ENCODE results near the gene EML4.
"Not testable (repeated sequence)": the region's sequence is repeated elsewhere in the genome, so short reads cannot be mapped to it uniquely, and the experiment has no call there.

The EML4 gene

DNA sequence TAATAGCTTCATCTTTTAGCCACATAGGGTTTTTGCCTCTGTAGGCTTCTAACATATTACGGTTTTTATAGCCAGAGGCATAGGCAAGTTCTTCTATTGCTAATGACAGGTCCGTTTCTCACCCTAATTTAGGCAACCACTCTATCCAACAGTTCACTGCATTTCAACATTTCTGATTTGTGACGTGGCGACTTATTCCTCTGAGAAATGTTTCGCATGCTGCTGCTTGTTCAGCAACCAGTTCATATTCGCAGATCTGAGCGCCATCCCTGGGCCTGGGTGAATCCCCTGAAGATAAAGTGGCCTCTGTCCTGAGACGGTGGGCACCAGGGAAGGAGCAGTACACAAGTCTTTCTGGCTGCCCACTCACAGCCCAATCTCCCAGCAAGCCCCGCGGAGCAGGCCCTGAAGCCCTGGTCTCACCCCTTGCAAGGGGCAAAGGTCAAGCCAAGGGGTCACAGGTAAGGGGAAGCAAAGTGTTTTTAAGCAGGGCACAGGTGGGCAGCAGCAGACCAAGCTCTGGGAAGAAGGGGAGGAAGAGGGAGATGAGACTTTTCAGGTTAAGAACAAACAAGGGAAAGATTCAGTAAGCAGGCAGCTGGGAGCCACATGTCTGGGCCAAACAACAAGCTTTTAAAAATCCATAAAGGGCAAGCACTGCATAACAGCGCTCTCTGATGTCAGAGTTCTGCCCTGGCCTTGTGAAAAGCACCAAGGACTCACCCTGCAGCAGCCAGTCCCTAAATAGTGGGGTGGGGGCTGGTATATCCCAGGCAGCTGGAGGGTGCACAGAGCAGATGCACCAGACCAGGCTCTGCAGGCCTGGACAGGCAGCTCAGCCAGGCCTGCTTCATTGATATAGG lies 202.7 kb downstream of the EML4 start:
- TF ChIP-seq, protein P1, sequence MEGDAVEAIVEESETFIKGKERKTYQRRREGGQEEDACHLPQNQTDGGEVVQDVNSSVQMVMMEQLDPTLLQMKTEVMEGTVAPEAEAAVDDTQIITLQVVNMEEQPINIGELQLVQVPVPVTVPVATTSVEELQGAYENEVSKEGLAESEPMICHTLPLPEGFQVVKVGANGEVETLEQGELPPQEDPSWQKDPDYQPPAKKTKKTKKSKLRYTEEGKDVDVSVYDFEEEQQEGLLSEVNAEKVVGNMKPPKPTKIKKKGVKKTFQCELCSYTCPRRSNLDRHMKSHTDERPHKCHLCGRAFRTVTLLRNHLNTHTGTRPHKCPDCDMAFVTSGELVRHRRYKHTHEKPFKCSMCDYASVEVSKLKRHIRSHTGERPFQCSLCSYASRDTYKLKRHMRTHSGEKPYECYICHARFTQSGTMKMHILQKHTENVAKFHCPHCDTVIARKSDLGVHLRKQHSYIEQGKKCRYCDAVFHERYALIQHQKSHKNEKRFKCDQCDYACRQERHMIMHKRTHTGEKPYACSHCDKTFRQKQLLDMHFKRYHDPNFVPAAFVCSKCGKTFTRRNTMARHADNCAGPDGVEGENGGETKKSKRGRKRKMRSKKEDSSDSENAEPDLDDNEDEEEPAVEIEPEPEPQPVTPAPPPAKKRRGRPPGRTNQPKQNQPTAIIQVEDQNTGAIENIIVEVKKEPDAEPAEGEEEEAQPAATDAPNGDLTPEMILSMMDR (conservative IDR thresholded peaks at IDR 0.05; ENCODE audit: low read length), result no peak
- no peak overlapping the region for H3K4me3 ChIP-seq (ENCODE audit: low read length)
- peak; percentile 39 for DNase-seq (ENCODE audit: low read depth)

DNA sequence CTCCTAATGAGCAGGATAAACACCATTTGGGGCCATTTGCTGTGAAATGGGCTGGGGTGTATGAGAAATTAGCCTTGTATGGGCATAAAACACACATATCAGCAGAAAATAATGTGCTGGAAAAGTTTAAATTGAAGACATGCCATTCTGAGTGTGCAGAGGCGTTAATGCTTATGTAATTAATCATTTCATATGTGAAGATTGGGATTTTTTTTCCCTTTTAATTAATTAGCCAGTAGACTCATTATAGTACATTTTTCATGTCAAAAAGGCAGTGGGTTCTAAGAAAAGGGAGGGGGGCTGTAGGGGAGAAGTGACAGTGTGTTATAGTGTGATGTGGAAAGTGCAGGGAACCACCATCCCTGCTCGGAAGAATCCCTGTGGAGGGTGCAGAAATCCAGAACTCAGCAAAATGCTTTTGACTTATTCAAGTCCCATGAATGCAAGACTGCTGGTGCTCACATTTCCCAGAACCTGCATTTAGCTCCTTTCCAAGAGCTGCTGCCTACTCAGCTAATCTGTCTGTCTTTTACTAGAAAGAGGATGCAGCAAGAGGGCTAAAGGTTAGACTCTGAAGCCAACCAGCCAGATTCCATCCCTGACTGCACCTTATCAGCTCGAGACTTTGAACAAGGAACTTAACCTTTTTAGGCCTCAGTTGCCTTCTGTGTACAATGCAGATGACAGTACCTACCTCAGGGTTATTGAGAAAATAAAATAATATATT lies 203.5 kb downstream of the EML4 start:
- H3K4me3 ChIP-seq (ENCODE audit: low read length), result no peak overlapping the region
- no peak for DNase-seq (ENCODE audit: low read depth)
- TF ChIP-seq, protein P1 (conservative IDR thresholded peaks at IDR 0.05; ENCODE audit: low read length), result no peak

DNA sequence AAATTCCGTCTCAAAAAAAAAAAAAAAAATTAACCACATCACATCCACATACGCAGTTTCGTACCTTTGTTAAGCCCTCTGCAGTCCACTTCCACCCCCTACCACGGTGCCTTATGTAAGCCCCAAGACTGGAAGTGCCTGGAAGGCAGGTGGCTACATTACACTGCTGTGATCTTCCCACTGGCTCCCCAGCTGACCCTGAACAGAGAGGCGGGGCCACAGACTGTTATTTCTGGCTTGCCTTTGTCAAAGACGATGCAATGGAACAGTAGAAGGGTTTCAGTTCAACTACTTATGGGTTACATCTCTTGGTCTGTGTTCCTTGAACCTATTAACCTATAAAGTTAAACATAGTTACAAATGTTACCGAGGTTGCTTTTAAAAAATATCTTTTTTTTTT lies 207.6 kb downstream of the EML4 start:
- TF ChIP-seq, protein P1 (conservative IDR thresholded peaks at IDR 0.05; ENCODE audit: low read length), result no peak
- no peak for DNase-seq (ENCODE audit: low read depth)

DNA sequence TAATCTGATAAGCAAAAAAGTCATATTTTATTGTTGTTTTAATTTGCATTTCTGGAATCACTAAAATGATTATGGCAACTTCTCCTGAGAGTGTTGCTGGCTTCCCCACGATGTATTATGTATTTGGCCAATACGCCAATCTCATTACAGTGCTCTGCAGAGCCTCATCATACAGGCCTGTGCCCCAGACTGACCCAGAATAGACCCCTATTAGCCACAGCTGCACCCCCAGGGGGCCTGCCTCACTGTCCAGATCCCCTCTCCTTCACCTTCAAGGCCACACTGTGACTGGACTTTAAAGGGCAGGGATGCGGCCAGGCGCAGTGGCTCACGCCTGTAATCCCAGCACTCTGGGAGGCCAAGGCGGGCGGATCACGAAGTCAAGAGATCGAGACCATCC lies 209.3 kb downstream of the EML4 start:
- TF ChIP-seq, protein P1 (conservative IDR thresholded peaks at IDR 0.05; ENCODE audit: low read length), result no peak
- no peak for DNase-seq (ENCODE audit: low read depth)

More for the DNA sequence above, 207.6 kb downstream of the EML4 start:
- H3K4me3 ChIP-seq (ENCODE audit: low read length), result no peak overlapping the region

DNA sequence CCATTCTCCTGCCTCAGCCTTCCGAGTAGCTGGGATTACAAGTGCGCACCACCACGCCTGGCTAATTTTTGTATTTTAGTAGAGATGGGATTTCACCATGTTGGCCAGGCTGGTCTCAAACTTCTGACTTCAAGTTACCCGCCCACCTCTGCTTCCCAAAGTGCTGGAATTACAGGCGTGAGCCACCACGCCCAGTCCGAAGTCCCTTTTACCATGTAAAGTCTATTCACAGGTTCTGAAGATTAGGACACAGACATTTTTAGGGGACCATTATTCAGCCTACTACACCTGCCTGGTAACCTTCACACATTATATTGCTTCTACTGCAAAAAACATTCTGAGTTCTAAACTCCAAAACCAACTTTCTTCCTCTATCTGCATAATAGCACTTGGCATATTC lies 210.9 kb downstream of the EML4 start:
- H3K4me3 ChIP-seq (ENCODE audit: low read length); DNase-seq (ENCODE audit: low read depth): not testable (repeated sequence)

More for the DNA sequence above, 209.3 kb downstream of the EML4 start:
- H3K4me3 ChIP-seq (ENCODE audit: low read length), result no peak overlapping the region

DNA sequence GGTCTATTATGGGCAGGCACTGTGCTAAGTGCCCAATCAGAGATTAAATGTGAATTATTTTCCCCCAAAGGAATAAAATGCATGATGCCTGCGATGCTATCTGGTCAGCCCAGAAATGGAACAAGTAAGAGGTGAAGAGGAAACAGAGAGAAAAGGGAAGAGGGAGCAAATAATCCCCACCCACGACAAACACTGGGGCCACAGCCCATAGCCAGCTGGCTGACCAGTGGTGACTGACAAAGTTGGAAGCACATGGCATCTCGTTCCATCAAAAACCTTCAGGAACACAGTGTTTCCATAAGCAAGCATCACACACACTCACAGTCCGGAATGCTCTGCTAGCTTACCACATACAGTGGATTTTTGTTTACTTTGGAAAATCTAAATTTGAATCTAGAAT lies 213.0 kb downstream of the EML4 start:
- TF ChIP-seq, protein P1 (conservative IDR thresholded peaks at IDR 0.05; ENCODE audit: low read length), result no peak
- DNase-seq (ENCODE audit: low read depth), result no peak
- H3K4me3 ChIP-seq (ENCODE audit: low read length), result no peak overlapping the region
